Measurements from ENCODE around the gene FABP1.
A peak's percentile ranks its signal among the peaks of the same experiment; 100 is the strongest.

Gene FABP1

DNA sequence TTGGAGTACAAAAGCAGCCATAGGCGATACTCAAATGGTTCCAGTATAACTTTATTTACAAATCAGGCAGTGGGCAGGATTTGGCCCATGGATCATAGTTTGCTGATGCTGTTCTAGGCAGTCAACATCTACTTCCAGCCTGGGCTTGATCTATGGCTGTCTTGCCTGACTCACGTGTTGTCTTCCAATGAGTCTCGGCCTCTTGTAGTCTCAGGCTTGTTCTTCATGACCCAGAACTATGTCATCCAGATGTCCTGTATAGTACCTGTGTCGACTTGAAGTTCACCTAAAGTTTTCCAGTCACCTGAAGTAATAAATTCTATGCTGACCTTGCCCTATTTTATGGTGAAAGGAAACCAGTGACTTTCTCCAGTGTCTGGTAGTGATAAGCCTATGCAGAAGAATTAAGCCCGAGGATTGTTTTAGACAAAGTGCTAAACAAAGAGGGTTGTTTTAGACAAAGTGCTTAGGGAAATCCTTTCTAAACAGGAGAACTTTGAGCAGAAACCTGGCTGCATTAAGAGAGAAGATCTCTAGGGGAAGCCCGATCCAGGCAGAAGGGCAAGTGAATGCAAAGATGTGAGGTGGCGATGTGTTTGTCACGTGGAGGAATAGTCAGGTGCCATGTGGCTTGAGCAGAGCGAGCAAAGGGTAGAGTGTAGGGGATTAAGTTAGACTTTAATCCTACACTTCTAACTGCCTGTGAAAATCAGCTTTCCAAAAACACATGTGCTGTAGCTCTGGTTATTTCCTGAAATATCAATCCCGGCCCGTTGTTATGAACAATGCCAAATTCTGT is 33.8 kb upstream of the FABP1 start:
- no peaks in the 10 kb centered on the region for H3K79me2 ChIP-seq (ENCODE audit: low read length)
- H2AFZ ChIP-seq (ENCODE audit: low read length), result no peak overlapping the region
- no peaks in the 10 kb centered on the region for H3K27me3 ChIP-seq (replicated peaks; ENCODE audit: insufficient read depth, low read length)
- no peaks in the 10 kb centered on the region for H4K20me1 ChIP-seq (ENCODE audit: insufficient read depth, low read length)
- H3K4me1 ChIP-seq (ENCODE audit: low read length), result no peaks in the 10 kb centered on the region
- H3K27ac ChIP-seq (ENCODE audit: low read length), result no peak overlapping the region
- no peaks in the 10 kb centered on the region for H3F3A ChIP-seq (ENCODE audit: insufficient read depth, low read length)
- no peak overlapping the region for H3K4me2 ChIP-seq (ENCODE audit: low read depth, low read length)
- no peak for DNase-seq
- TF ChIP-seq, protein P1, sequence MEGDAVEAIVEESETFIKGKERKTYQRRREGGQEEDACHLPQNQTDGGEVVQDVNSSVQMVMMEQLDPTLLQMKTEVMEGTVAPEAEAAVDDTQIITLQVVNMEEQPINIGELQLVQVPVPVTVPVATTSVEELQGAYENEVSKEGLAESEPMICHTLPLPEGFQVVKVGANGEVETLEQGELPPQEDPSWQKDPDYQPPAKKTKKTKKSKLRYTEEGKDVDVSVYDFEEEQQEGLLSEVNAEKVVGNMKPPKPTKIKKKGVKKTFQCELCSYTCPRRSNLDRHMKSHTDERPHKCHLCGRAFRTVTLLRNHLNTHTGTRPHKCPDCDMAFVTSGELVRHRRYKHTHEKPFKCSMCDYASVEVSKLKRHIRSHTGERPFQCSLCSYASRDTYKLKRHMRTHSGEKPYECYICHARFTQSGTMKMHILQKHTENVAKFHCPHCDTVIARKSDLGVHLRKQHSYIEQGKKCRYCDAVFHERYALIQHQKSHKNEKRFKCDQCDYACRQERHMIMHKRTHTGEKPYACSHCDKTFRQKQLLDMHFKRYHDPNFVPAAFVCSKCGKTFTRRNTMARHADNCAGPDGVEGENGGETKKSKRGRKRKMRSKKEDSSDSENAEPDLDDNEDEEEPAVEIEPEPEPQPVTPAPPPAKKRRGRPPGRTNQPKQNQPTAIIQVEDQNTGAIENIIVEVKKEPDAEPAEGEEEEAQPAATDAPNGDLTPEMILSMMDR (IDR thresholded peaks at IDR 0.05; ENCODE audit: low read length), result no peak
- TF ChIP-seq EZH2 (optimal IDR thresholded peaks at IDR 0.05; ENCODE audit: low read depth, low read length), result no peak
- no peak for TF ChIP-seq EZH2phosphoT487 (IDR thresholded peaks at IDR 0.05; ENCODE audit: low read length)
- no peak overlapping the region for H3K4me3 ChIP-seq (ENCODE audit: low read length)
- no peaks in the 10 kb centered on the region for H3K9me2 ChIP-seq (replicated peaks; ENCODE audit: insufficient read depth, low read length)
- H3K9me3 ChIP-seq (replicated peaks; ENCODE audit: insufficient read depth, low read length), result no peaks in the 10 kb centered on the region
- no peak overlapping the region for H3K9ac ChIP-seq (ENCODE audit: low read length)
- H3K36me3 ChIP-seq (replicated peaks; ENCODE audit: insufficient read depth, low read length), result no peaks in the 10 kb centered on the region

DNA sequence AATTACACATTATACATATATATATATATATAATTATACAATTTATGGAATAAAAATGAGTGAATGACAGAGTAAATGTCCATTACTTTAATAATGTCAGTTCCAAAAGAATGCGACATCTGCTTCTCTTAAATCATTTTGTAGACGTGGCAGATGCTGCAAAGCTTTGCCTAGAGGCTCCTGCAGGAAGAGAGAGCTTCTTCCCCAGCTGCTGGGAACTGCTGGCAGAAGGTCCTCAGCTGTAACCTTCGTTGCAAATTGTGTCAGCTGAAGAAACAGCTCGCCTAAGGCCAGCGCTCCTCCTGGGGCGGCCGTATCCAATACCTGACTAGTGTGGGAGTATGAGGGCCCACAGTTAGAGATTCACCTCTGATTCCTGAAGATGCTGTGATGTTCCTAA is 32.7 kb upstream of the FABP1 start:
- H3K27ac ChIP-seq (ENCODE audit: low read length), result no peak overlapping the region

DNA sequence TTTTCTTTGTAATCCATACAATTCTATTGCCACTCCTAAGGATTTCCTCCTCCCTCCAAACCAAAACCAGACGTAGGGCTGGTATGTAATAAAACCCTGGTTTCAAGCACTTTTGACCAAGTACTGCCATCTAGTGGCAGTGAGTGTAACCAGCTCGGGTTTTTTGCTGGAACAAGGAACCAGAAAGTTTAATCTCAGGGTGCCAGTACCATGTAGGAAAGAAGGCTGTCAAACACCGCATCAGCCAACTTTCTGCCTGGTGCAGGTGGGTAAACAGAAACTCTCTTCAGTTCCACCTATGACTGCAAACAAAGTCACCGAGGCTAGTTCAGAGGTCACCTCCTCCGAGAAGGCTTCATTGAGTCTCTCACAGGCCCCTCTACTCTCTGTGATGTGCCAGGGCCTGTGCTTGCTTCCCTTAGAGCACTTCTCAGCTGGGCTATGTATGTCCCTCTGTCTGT is 32.1 kb upstream of the FABP1 start:
- no peak overlapping the region; the same call in 1 of the 2 replicates for H2AFZ ChIP-seq (ENCODE audit: low read length)
- no peaks in the 10 kb centered on the region for H3K79me2 ChIP-seq (ENCODE audit: low read length)
- no peak overlapping the region for H3K4me2 ChIP-seq (ENCODE audit: low read depth, low read length)
- H3K9me2 ChIP-seq (replicated peaks; ENCODE audit: insufficient read depth, low read length), result no peaks in the 10 kb centered on the region
- H3K9ac ChIP-seq (ENCODE audit: low read length), result no peak overlapping the region
- no peak for TF ChIP-seq EZH2phosphoT487 (IDR thresholded peaks at IDR 0.05; ENCODE audit: low read length)
- TF ChIP-seq, protein P1 (IDR thresholded peaks at IDR 0.05; ENCODE audit: low read length), result peak; percentile 86
- no peaks in the 10 kb centered on the region for H3K27me3 ChIP-seq (replicated peaks; ENCODE audit: insufficient read depth, low read length)
- H3K4me3 ChIP-seq (ENCODE audit: low read length), result no peak overlapping the region
- peak; percentile 76 for DNase-seq
- no peaks in the 10 kb centered on the region for H3K36me3 ChIP-seq (replicated peaks; ENCODE audit: insufficient read depth, low read length)
- H3K4me1 ChIP-seq (ENCODE audit: low read length), result no peaks in the 10 kb centered on the region
- H3F3A ChIP-seq (ENCODE audit: insufficient read depth, low read length), result no peaks in the 10 kb centered on the region
- no peak overlapping the region for H3K27ac ChIP-seq (ENCODE audit: low read length)
- H4K20me1 ChIP-seq (ENCODE audit: insufficient read depth, low read length), result no peaks in the 10 kb centered on the region
- H3K9me3 ChIP-seq (replicated peaks; ENCODE audit: insufficient read depth, low read length), result no peaks in the 10 kb centered on the region

More for the DNA sequence above, 32.7 kb upstream of the FABP1 start:
- Histone ChIP-seq H3K9me2 (replicated peaks; ENCODE audit: insufficient read depth, low read length) (no peaks in the 10 kb centered on the region), H4K20me1 (ENCODE audit: insufficient read depth, low read length) (no peaks in the 10 kb centered on the region), H3K9ac (ENCODE audit: low read length) (no peak overlapping the region), H3K9me3 (replicated peaks; ENCODE audit: insufficient read depth, low read length) (no peaks in the 10 kb centered on the region), H2AFZ (ENCODE audit: low read length) (no peak overlapping the region), H3K4me3 (ENCODE audit: low read length) (no peak overlapping the region), H3K4me1 (ENCODE audit: low read length) (no peaks in the 10 kb centered on the region), H3F3A (ENCODE audit: insufficient read depth, low read length) (no peaks in the 10 kb centered on the region), H3K4me2 (ENCODE audit: low read depth, low read length) (no peak overlapping the region), H3K27me3 (replicated peaks; ENCODE audit: insufficient read depth, low read length) (no peaks in the 10 kb centered on the region), H3K79me2 (ENCODE audit: low read length) (no peaks in the 10 kb centered on the region), H3K36me3 (replicated peaks; ENCODE audit: insufficient read depth, low read length) (no peaks in the 10 kb centered on the region)
- TF ChIP-seq, protein P1 (IDR thresholded peaks at IDR 0.05; ENCODE audit: low read length), result no peak
- TF ChIP-seq EZH2 (optimal IDR thresholded peaks at IDR 0.05; ENCODE audit: low read depth, low read length), result no peak
- no peak for TF ChIP-seq EZH2phosphoT487 (IDR thresholded peaks at IDR 0.05; ENCODE audit: low read length)
- DNase-seq, result no peak

Data from MM.1S (cell line).